Stomach (tissue), 4 donors: ENCODE measurements around the gene GLYAT.

ENCODE experiments used
- POLR2A ChIP-seq, 4 donors: fragments of 450-650 bp; IDR thresholded peaks; one replicate each; pipeline ENCODE4 v1.6.1; 2016; ENCODE audit warnings: antibody characterized with exemption in 4 of 4, control low read depth in 2 of 4, mild to moderate bottlenecking in 1 of 4, moderate library complexity in 1 of 4
- POLR2AphosphoS5 ChIP-seq, 3 donors: sonication (generic); formaldehyde crosslinking; IDR thresholded peaks; one replicate each; pipeline ENCODE4 v1.6.1; 2016; ENCODE audit warnings: antibody characterized with exemption in 3 of 3

- TF ChIP-seq POLR2AphosphoS5 (IDR thresholded peaks at IDR 0.05): no peak
- TF ChIP-seq POLR2A (IDR thresholded peaks at IDR 0.05): no peak
Observed at GRCh38 chr11:58739725-58740430, 8.1 kb upstream of the GLYAT start.
